ENCODE results near the gene ZNF438.

The ZNF438 gene

GRCh38 chr10:31073211-31073610 lies 41.5 kb upstream of the ZNF438 start:
- no peak overlapping the region for H3K4me3 ChIP-seq (replicated peaks; ENCODE audit: low read depth, low read length)
- TF ChIP-seq, protein P1, sequence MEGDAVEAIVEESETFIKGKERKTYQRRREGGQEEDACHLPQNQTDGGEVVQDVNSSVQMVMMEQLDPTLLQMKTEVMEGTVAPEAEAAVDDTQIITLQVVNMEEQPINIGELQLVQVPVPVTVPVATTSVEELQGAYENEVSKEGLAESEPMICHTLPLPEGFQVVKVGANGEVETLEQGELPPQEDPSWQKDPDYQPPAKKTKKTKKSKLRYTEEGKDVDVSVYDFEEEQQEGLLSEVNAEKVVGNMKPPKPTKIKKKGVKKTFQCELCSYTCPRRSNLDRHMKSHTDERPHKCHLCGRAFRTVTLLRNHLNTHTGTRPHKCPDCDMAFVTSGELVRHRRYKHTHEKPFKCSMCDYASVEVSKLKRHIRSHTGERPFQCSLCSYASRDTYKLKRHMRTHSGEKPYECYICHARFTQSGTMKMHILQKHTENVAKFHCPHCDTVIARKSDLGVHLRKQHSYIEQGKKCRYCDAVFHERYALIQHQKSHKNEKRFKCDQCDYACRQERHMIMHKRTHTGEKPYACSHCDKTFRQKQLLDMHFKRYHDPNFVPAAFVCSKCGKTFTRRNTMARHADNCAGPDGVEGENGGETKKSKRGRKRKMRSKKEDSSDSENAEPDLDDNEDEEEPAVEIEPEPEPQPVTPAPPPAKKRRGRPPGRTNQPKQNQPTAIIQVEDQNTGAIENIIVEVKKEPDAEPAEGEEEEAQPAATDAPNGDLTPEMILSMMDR (IDR thresholded peaks at IDR 0.05; ENCODE audit: low read depth, low read length, missing control alignments), result no peak
- no peak for DNase-seq (ENCODE audit: extremely low read depth, low read depth)

GRCh38 chr10:31072451-31072850 lies 40.8 kb upstream of the ZNF438 start:
- TF ChIP-seq, protein P1 (IDR thresholded peaks at IDR 0.05; ENCODE audit: low read depth, low read length, missing control alignments), result no peak
- DNase-seq (ENCODE audit: extremely low read depth, low read depth), result no peak
- no peak overlapping the region for H3K4me3 ChIP-seq (replicated peaks; ENCODE audit: low read depth, low read length)

DNA sequence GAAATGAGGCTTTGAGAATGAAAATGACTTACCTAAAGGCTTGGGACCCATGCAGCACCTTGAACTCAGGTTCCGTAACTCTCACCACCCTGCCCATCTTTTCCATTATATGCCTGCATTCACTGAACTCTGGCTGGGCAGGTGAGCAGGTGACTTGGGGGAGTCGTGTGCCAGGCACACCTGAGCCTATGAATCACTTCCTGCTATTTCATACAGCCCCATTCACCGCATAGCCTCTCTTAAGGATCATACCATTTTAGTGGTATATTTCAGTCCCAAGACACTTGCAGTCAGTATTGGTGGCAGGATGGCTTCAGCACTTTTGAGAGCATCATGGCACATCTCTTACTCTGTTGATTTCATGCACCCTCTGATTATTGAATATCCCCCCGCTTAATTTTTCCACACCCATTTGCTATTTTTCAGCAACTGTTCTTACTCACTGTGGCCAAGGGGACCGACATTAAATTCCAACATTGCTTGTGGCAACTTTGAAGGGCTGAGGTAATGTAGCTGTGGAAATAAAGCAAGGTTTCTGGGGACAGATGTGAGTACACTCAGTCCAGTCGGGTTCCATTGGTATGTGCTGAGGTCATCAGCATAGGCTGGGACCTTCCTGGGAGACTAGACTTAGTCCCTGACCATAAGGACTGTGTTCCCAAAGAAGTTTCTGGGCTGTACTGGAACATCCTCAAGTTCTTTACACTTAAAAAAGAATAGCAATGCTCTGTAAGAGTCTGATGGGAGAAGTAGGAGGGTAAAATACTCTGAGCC lies 39.8 kb upstream of the ZNF438 start:
- no peak overlapping the region for H3K4me3 ChIP-seq (replicated peaks; ENCODE audit: low read depth, low read length)
- TF ChIP-seq, protein P1 (IDR thresholded peaks at IDR 0.05; ENCODE audit: low read depth, low read length, missing control alignments), result no peak
- no peak for DNase-seq (ENCODE audit: extremely low read depth, low read depth)

- H3K4me3 ChIP-seq (replicated peaks; ENCODE audit: low read depth, low read length), result no peak overlapping the region
Measured at GRCh38 chr10:31070691-31071090, 39.0 kb upstream of the ZNF438 start.

GRCh38 chr10:31070025-31070424 lies 38.4 kb upstream of the ZNF438 start:
- DNase-seq (ENCODE audit: extremely low read depth, low read depth), result no peak
- no peak overlapping the region for H3K4me3 ChIP-seq (replicated peaks; ENCODE audit: low read depth, low read length)
- TF ChIP-seq, protein P1 (IDR thresholded peaks at IDR 0.05; ENCODE audit: low read depth, low read length, missing control alignments), result no peak

More at GRCh38 chr10:31070691-31071090, 39.0 kb upstream of the ZNF438 start:
- DNase-seq (ENCODE audit: extremely low read depth, low read depth), result no peak
- TF ChIP-seq, protein P1 (IDR thresholded peaks at IDR 0.05; ENCODE audit: low read depth, low read length, missing control alignments), result no peak

- DNase-seq (ENCODE audit: extremely low read depth, low read depth), result no peak
- TF ChIP-seq, protein P1 (IDR thresholded peaks at IDR 0.05; ENCODE audit: low read depth, low read length, missing control alignments), result no peak
- no peak overlapping the region for H3K4me3 ChIP-seq (replicated peaks; ENCODE audit: low read depth, low read length)
Measured at GRCh38 chr10:31069411-31069810, 37.7 kb upstream of the ZNF438 start.

Measured in HFF-Myc (cell line).